Amniotic stem cell (primary cell): ENCODE results near the gene HPDL.
"Not testable (repeated sequence)": the region's sequence is repeated elsewhere in the genome, so short reads cannot be mapped to it uniquely, and the experiment has no call there.

ENCODE experiments used
- DNase-seq: peaks from one replicate; lab custom pipeline; 2025; lab: John Stamatoyannopoulos, UW

HPDL gene

DNA sequence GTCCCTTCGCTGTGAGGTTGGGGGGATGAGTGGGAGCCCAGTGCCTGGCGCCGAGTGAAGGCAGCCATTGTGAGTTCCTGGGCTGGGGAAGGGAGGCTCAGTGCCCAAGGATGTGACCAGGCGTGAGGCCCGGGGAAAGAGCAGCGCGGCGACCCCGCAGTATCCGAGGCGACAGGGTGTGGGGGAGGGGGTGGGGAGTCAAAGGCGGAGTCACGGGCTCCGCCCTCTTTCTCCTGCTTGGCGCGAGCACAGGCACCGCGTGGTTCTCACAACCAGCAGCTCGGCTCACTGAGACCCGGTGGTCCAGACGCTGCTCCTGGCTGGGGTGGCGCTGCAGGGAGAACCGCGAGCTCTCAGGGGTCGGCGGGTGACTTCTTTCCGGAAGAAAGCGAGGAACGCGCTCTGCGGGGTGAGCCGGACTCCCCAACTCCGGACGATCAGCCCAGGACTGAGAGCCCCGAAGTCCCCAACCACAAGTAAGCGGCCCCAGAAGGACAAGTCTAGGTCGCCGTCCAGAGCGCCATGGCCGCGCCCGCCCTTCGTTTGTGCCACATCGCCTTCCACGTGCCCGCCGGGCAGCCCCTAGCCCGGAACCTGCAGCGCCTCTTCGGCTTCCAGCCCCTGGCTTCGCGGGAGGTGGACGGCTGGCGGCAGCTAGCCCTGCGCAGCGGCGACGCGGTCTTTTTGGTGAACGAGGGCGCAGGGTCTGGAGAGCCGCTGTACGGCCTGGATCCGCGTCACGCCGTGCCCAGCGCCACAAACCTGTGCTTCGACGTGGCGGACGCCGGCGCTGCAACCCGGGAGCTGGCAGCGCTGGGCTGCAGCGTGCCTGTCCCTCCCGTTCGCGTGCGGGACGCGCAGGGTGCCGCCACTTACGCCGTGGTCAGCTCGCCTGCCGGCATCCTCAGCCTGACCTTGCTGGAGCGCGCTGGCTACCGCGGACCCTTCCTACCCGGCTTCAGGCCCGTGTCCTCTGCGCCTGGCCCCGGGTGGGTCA, at the start of gene HPDL:
HPDL (plus strand) TSS at position 269 of the 997 bp plus-strand sequence; CDS start at position 523, 254 bp downstream.
- DNase-seq: no peak

DNA sequence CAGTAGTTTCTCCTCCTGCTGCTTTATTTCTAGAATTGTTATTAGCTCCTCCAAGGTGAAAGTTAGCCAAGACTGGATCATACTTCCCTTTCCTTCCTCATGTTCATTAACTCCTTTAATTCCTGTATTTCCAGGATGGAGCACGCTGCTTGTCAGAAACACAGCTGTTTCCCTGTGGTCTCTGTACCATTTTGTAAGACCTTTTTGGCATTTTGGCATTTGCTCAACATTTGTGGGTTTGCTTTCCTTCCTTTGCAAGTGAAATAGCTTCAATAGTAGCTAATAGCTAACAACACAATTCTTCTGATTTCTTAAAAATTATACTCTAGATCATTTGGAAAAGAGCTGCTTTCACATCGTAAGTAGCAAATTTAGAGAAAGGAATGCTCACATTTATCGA, 44.3 kb upstream of the HPDL start:
- DNase-seq: no peak

DNA sequence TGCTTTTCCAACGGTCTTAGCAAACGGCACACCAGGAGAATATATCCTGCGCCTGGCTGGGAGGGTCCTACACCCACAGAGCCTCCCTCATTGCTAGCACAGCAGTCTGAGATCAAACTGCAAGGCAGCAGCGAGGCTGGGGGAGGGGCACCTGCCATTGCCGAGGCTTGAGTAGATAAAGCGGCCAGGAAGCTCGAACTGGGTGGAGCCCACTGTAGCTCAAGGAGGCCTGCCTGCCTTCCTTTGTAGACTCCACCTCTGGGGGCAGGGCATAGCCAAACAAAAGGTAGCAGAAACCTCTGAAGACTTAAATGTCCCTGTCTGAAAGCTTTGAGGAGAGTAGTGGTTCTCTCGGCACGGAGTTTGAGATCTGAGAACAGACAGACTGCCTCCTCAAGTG, 41.8 kb upstream of the HPDL start:
- DNase-seq: not testable (repeated sequence)

DNA sequence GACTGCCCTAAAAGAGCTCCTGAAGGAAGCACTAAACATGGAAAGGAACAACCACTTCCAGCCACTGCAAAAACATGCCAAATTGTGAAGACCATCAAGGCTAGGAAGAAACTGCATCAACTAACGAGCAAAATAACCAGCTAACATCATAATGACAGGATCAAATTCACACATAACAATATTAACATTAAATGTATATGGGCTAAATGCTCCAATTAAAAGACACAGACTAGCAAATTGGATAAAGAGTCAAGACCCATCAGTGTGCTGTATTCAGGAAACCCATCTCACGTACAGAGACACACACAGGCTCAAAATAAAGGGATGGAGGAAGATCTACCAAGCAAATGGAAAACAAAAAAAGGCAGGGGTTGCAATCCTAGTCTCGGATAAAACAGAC, 40.2 kb upstream of the HPDL start:
- DNase-seq: not testable (repeated sequence)

GRCh38 chr1:45291002-45291401, 35.7 kb upstream of the HPDL start:
- DNase-seq: not testable (repeated sequence)

- no peak for DNase-seq
Measured at GRCh38 chr1:45291716-45292115, 35.0 kb upstream of the HPDL start.

- DNase-seq: no peak
Measured at GRCh38 chr1:45297666-45298356, 28.9 kb upstream of the HPDL start.

GRCh38 chr1:45299296-45299695, 27.4 kb upstream of the HPDL start:
- DNase-seq: no peak

DNA sequence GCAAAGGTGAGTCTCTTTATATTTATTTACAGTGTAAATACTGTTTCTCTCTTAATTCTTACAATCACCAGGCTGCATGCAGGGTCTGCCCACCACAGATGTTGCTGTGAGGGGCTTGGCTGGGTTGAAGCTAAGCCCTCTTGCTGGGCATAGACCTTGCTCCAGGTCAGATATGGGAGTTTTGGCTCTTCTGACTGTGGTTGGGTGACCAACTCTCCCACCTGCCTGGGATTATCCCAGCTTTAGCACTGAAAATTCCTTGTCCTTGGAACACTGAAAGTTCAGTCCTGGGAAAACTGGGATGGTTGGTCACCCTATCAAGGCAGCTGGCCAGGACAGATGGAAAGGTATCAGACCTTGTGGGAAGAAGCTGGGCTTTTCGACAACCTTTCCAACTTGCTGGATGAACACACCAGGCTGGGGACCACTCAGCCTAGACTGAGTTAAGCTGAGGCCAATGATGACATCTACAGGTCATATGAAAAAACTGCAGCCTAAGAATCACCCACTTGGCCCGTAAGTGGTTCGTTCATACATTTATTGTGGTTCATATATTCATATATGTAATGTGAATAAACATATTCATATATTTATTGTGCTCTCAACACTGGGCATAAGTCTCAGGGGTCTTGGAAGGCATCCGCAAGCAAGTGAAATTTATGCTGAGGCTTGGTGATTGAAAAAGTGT, 26.6 kb upstream of the HPDL start:
- peak; percentile 74 for DNase-seq

DNA sequence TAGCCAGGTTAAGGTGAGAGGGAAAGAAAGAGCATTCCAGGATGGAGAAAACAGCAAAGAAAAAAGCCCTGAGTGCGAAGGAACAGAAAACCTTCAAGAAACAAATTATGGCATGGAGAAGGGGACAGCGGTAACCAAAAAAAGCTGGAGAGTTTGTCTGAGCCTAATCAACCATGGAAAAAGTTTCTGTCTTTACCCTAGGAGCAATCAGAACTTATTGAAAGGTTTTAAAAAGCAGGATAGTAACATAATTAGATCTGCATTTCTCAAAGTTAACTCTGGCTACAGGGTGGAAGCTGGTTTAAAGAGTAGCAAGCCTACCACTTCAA, 26.1 kb upstream of the HPDL start:
- no peak for DNase-seq

GRCh38 chr1:45302505-45303150, 24.1 kb upstream of the HPDL start:
- no peak for DNase-seq

- DNase-seq: peak; percentile 97
Measured at GRCh38 chr1:45303520-45304310, 23.0 kb upstream of the HPDL start.

- no peak for DNase-seq
Measured at GRCh38 chr1:45304311-45305081, 22.2 kb upstream of the HPDL start.

DNA sequence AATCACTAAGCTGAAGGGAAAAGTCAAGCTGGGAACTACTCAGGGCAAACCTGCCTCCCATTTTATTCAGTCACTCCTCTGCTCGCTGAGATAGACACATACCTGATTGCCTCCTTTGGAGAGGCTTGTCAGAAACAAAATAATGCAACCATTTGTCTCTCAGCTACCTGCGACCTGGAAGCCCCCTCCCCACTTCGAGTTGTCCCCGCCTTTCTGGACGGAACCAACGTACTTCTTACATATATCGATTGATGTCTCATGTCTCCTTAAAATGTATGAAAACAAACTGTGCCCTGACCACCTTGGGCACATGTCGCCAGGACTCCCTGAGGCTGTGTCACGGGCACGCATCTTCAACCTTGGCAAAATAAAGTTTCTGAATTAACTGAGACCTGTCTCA, 21.5 kb upstream of the HPDL start:
- DNase-seq: no peak

DNA sequence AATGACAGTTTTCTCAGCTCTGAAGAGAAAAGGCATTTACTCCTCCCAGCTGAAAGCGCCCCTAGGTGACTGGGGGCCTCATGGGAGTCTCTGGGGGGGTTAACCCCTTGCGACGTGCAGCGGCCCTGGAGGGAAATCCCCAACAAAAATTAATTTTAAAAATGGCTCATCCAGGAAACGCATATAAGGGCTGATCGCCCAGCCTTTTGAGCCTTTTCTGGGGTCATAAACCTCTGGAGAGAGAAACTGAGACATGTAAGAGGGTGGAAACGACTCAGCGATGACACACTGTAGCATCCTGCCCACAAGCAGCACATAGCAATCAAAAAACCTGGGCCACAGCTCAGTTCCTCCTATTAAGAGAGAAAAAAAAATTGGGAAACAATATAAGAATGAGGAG, 20.4 kb upstream of the HPDL start:
- no peak for DNase-seq

DNA sequence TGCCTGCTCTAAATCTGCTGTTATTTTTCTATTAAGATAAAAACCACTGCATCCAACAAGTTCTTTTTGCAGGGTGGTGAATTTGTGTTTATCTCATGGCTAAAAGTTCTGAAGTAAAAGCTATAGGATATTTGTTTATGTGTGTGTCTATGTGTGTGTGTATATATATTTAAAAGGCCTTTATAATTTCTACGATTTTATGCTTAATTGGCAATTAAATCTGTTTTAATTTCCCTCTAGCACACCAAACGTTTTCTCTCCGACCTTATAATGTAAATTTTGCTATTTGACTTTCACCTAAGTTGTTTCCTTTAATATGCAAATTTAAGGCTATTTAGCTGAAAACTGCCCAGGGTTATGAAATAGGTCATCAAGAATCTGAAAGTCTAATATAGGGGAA, 19.8 kb upstream of the HPDL start:
- DNase-seq: no peak

GRCh38 chr1:45314266-45314665, 12.4 kb upstream of the HPDL start:
- no peak for DNase-seq

GRCh38 chr1:45317166-45317565, 9.5 kb upstream of the HPDL start:
- no peak for DNase-seq

DNA sequence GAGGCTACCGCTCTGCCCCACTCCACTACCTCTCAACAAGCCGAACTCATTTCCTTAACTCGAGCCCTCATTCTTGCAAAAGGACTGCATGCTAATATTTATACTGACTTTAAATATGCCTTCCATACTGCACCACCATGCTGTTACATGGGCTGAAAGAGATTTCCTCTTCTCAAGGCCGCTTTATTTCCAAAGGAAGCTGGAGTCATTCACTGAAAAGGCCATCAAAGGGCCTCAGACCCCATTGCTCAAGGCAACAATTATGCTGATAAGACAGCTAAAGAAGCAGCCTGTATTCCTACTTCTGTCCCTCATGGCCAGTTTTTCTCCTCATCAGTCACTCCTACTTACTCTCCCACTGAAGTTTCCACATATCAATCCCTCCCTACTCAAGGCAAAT, 6.9 kb upstream of the HPDL start:
- no peak for DNase-seq

DNA sequence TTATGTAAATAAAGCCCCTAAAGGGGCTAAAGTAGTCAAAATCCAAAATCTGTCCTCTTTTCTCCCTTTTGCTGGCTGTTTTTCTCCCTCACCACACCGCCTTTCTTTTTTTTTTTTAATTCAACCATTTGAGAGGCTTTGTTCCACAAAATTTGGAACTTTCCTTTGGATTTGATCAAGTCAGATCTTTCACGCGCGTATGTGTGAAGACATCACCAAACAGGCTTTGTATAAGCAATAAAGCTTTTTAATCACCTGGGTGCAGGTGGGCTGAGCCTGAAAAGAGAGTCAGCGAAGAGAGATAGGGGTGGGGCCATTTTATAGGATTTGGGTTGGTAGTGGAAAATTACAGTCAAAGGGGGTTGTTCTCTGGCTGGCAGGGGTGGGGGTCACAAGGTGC, 5.3 kb upstream of the HPDL start:
- no peak for DNase-seq
